Measurements from ENCODE around the gene ATP6V1D.

ATP6V1D gene

GRCh38 chr14:67360470-67361206 lies 1.0 kb upstream of the ATP6V1D start:
- TF ChIP-seq CTCF (IDR thresholded peaks at IDR 0.05; ENCODE audit: low read depth, low read length, missing control alignments), result no peak
- in situ Hi-C loops (cut with HindIII; ENCODE audit: low pct_ligation_motif_present, low sequenced_read_pairs), result no loop called here
- Histone ChIP-seq H3K36me3 (replicated peaks) (peaks cover 6% of the 10 kb centered on the region), H3K27me3 (replicated peaks) (no peaks in the 10 kb centered on the region), H3K27ac (peak overlapping the region; percentile 98), H3K4me3 (ENCODE audit: low read depth, low read length) (peak overlapping the region; percentile 93)
- no peak for DNase-seq

DNA sequence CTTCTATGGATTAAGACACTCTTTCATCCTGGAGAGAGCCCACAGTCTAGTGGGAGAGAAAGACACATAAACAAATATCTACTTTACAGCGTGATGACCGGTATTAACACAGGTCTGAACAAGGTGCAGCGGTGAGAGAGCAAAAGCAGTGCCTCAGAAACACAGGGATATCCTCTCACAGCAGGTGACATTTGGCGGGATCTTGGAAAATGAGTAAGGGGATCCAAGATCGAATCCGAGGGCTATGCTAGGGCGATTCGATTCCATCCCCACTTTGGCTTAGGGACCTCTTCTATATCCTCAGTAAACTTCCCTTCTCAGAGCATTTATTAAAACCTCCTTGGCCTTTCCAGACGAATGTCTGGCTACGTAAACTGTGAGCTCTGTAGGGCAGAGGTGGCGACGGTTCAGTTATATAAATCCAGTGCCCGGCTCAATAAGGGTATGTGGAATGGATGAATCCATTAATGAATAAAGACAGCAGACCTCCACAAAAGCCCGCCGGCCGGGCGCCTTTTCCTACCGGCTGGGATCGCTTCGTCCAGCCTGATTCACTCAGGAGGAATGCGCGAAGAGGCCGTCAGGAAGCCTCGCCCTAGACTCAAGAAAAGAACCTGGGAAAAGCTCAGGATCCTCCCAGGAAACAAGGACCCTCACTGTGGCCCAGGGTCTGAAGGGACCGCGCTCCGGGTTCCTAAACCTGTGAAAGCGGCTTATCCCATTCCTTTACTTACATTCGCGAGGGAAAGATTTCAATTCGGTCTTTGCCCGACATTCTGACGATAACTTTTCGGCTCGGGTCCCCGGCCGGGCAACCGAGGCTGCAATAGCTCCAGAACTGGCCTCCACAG lies 455 bp downstream of the ATP6V1D start:
- Histone ChIP-seq H3K27ac (peak overlapping the region; percentile 98), H3K27me3 (replicated peaks) (no peaks in the 10 kb centered on the region), H3K36me3 (replicated peaks) (peaks cover 2% of the 10 kb centered on the region), H3K4me3 (ENCODE audit: low read depth, low read length) (peak overlapping the region; percentile 93)
- in situ Hi-C loops (cut with HindIII; ENCODE audit: low pct_ligation_motif_present, low sequenced_read_pairs), result no loop called here
- peak; percentile 45 for DNase-seq
- TF ChIP-seq CTCF (IDR thresholded peaks at IDR 0.05; ENCODE audit: low read depth, low read length, missing control alignments), result no peak

GRCh38 chr14:67357969-67358354 lies 1.6 kb downstream of the ATP6V1D start:
- Histone ChIP-seq H3K27me3 (replicated peaks) (no peaks in the 10 kb centered on the region), H3K27ac (no peak overlapping the region), H3K36me3 (replicated peaks) (peaks cover 1% of the 10 kb centered on the region), H3K4me3 (ENCODE audit: low read depth, low read length) (peak overlapping the region; percentile 93)
- TF ChIP-seq CTCF (IDR thresholded peaks at IDR 0.05; ENCODE audit: low read depth, low read length, missing control alignments), result no peak
- peak; percentile 22 for DNase-seq
- in situ Hi-C loops (cut with HindIII; ENCODE audit: low pct_ligation_motif_present, low sequenced_read_pairs), result no loop called here

DNA sequence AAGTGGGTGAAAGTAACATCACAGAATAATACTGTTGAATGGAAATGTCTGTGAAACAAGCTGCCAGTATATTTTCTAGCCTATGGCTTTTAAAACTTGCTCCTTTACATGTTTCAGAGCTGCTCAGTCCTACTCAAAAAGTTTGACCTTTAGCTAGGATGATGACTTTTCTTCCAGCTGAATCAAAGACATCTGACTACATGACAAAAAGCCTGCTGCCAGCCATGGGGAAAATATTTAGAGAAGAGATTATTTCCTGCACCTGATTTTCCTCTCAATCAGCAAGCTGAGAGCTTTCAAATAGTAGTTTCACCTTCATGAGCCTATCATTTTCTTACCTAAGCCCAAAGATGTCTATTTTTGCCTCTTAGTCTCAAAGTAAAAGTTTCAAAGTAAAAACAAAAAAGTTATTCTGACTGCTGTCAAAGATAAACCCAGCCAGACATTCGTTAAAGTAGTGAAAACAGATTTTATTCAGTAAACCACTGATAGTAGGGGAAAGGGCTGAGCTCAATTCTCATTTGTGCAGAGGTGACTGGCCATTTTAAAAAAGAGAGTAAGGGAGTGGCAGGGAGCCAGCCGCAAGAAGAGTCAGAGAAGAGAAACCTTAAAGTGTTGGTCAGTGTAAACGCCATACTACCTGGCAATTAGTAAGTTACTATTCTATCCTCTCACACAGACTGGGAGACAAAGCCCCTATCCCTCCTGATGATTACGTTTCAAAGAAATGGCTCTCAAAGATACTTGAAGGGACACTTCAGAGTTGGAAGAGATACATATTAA lies 2.2 kb downstream of the ATP6V1D start:
- TF ChIP-seq CTCF (IDR thresholded peaks at IDR 0.05; ENCODE audit: low read depth, low read length, missing control alignments), result no peak
- no peak overlapping the region for H3K27ac ChIP-seq
- in situ Hi-C loops (cut with HindIII; ENCODE audit: low pct_ligation_motif_present, low sequenced_read_pairs), result no loop called here
- peak overlapping the region; percentile 93 for H3K4me3 ChIP-seq (ENCODE audit: low read depth, low read length)
- H3K36me3 ChIP-seq (replicated peaks), result peaks cover 4% of the 10 kb centered on the region
- no peak for DNase-seq
- H3K27me3 ChIP-seq (replicated peaks), result no peaks in the 10 kb centered on the region

- no peak for TF ChIP-seq CTCF (IDR thresholded peaks at IDR 0.05; ENCODE audit: low read depth, low read length, missing control alignments)
- H3K4me3 ChIP-seq (ENCODE audit: low read depth, low read length), result no peak overlapping the region
- no peaks in the 10 kb centered on the region for H3K27me3 ChIP-seq (replicated peaks)
- in situ Hi-C loops (cut with HindIII; ENCODE audit: low pct_ligation_motif_present, low sequenced_read_pairs), result no loop called here
- H3K36me3 ChIP-seq (replicated peaks), result peaks cover 32% of the 10 kb centered on the region
- DNase-seq, result no peak
- H3K27ac ChIP-seq, result no peak overlapping the region
Observed at GRCh38 chr14:67352055-67352454, 7.5 kb downstream of the ATP6V1D start.

Measured in brain microvascular endothelial cell (primary cell).